Naive thymus-derived CD8-positive, alpha-beta T cell (primary cell): ENCODE measurements around the gene NEDD4L. TPM values are rescaled to one million over a fixed set of nuclear protein-coding genes. Genes with fewer than 3 reads are reported as not detected.
A peak's percentile ranks its signal among the peaks of the same experiment; 100 is the strongest.

Source experiments
- ATAC-seq, 2 donors: fragments of 150-1000 bp; cut with Tn5 transposase in 1 of 2; sonication (Bioruptor Pico), chemical (Tn5 transposase) in 1 of 2; 1 replicate in 1 of 2; 2 replicates in 1 of 2; pipeline ENCODE4 v1.10.0; 2021; ENCODE audit warnings: mild to moderate bottlenecking in 2 of 2, moderate library complexity in 2 of 2
- POLR2A ChIA-PET: fragments of 350-600 bp; sonication (Branson Sonifier 250); formaldehyde crosslinking; loops from one replicate; lab custom pipeline; 2021; ENCODE audit warnings: antibody characterized with exemption; lab: Charles Lee
- DNase-seq, 10 donors: peaks; one replicate each; pipeline versions ENCODE4 v3.0.0 to v3.0.0-alpha.2; 2020 to 2022
- H3K27ac Mint-ChIP-seq, 10 donors: one replicate each; pipeline ENCODE4 v1.8.0; 2020 to 2022; ENCODE audit warnings: mild to moderate bottlenecking in 10 of 10, mixed read lengths in 10 of 10, moderate library complexity in 4 of 10, inconsistent platforms in 1 of 10
- H3K27me3 Mint-ChIP-seq, 5 donors: one replicate each; pipeline ENCODE4 v1.8.0; 2021 to 2022; ENCODE audit warnings: mixed read lengths in 5 of 5
- H3K36me3 Mint-ChIP-seq, 3 donors: one replicate each; pipeline ENCODE4 v1.8.0; 2020 to 2022; ENCODE audit warnings: mixed read lengths in 3 of 3, mild to moderate bottlenecking in 2 of 3, inconsistent platforms in 1 of 3
- H3K4me1 Mint-ChIP-seq, 4 donors: one replicate each; pipeline ENCODE4 v1.8.0; 2021 to 2022; ENCODE audit warnings: mixed read lengths in 4 of 4
- H3K4me3 Mint-ChIP-seq, 10 donors: one replicate each; pipeline ENCODE4 v1.8.0; 2020 to 2022; ENCODE audit warnings: mild to moderate bottlenecking in 10 of 10, mixed read lengths in 10 of 10, moderate library complexity in 6 of 10, inconsistent platforms in 1 of 10
- H3K9me3 Mint-ChIP-seq, 9 donors: one replicate each; pipeline ENCODE4 v1.8.0; 2020 to 2022; ENCODE audit warnings: mixed read lengths in 9 of 9, mild to moderate bottlenecking in 3 of 9, inconsistent platforms in 1 of 9, moderate library complexity in 1 of 9
- polyA plus RNA-seq, 3 donors: library from polyadenylated mRNA; unstranded; fragments of 300-500 nt; fragmentation: Illumina TruSeq; gene quantifications; one replicate each; pipeline ENCODE4 v1.2.3, GENCODE V29; 2021
- total RNA-seq, 8 experiments: library from RNA in 2 of 8; stranded (reverse) in 2 of 8; gene quantifications; one replicate each; pipeline ENCODE4 v1.2.3 and lab custom pipeline; 2021 to 2026

Gene NEDD4L
- total and polyA plus RNA-seq, 5 experiments from 2014 or later = 1.5 to 6.5 (median 3.5) TPM

- H3K27me3 Mint-ChIP-seq = peaks cover 0 to 3% (median 0%) of the 10 kb centered on the region in 5 donors
- H3K36me3 Mint-ChIP-seq = no peaks in the 10 kb centered on the region
- H3K4me3 Mint-ChIP-seq = no peak overlapping the region
- H3K27ac Mint-ChIP-seq = peak overlapping the region in 2 of 10 donors; percentile 50 to 56
- POLR2A ChIA-PET = no interaction called here
- peaks cover 4 to 12% (median 4%) of the 10 kb centered on the region in 4 donors for H3K4me1 Mint-ChIP-seq
- ATAC-seq (no peak), DNase-seq (no peak)
- no peaks in the 10 kb centered on the region for H3K9me3 Mint-ChIP-seq
Observed at GRCh38 chr18:58125183-58125582, 81.2 kb downstream of the NEDD4L start.

GRCh38 chr18:58125756-58126155 lies 81.7 kb downstream of the NEDD4L start:
- H3K27me3 Mint-ChIP-seq = peaks cover 0 to 3% (median 0%) of the 10 kb centered on the region in 5 donors
- H3K4me1 Mint-ChIP-seq = peaks cover 4 to 12% (median 4%) of the 10 kb centered on the region in 4 donors
- no peak overlapping the region for H3K27ac Mint-ChIP-seq
- no peaks in the 10 kb centered on the region for H3K9me3 Mint-ChIP-seq
- no peak for ATAC-seq
- no peak overlapping the region for H3K4me3 Mint-ChIP-seq
- POLR2A ChIA-PET = no interaction called here
- H3K36me3 Mint-ChIP-seq = no peaks in the 10 kb centered on the region
- no peak for DNase-seq

GRCh38 chr18:58128381-58129374 lies 84.7 kb downstream of the NEDD4L start:
- Mint-ChIP-seq H3K9me3 (no peaks in the 10 kb centered on the region), H3K36me3 (no peaks in the 10 kb centered on the region), H3K4me3 (no peak overlapping the region), H3K27me3 (peaks cover 0 to 3% (median 0%) of the 10 kb centered on the region in 5 donors), H3K27ac (no peak overlapping the region), H3K4me1 (peaks cover 4 to 12% (median 4%) of the 10 kb centered on the region in 4 donors)
- POLR2A ChIA-PET = no interaction called here
- ATAC-seq (no peak), DNase-seq (no peak)

GRCh38 chr18:58132595-58133261 lies 88.7 kb downstream of the NEDD4L start:
- Mint-ChIP-seq H3K36me3 (no peaks in the 10 kb centered on the region), H3K9me3 (no peaks in the 10 kb centered on the region), H3K4me1 (peaks cover 7 to 15% (median 12%) of the 10 kb centered on the region in 4 donors), H3K27ac (no peak overlapping the region), H3K27me3 (peaks cover 6 to 12% (median 8%) of the 10 kb centered on the region in 5 donors), H3K4me3 (no peak overlapping the region)
- no peak for ATAC-seq
- no peak for DNase-seq
- POLR2A ChIA-PET = interaction anchor here (1.1 kb wide), 1 partner anchor 10 kb away, joined by 4 read pairs; no protein-coding TSS in a partner anchor

GRCh38 chr18:58135183-58135641 lies 91.2 kb downstream of the NEDD4L start:
- peak; percentile 25 to 73 for ATAC-seq
- H3K4me3 Mint-ChIP-seq = peak overlapping the region in 4 of 10 donors; percentile 26 to 52 (median 38)
- DNase-seq = peak in 3 of 10 donors; percentile 8 to 20 (median 11)
- H3K27me3 Mint-ChIP-seq = peaks cover 6 to 18% (median 15%) of the 10 kb centered on the region in 5 donors
- H3K9me3 Mint-ChIP-seq = no peaks in the 10 kb centered on the region
- POLR2A ChIA-PET = interaction anchor here (0.6 kb wide), 1 partner anchor 1192 kb away, joined by 3 read pairs; no protein-coding TSS in a partner anchor
- H3K27ac Mint-ChIP-seq = no peak overlapping the region
- H3K36me3 Mint-ChIP-seq = no peaks in the 10 kb centered on the region
- peaks cover 11 to 23% (median 19%) of the 10 kb centered on the region in 4 donors for H3K4me1 Mint-ChIP-seq

GRCh38 chr18:58135701-58136331 lies 91.8 kb downstream of the NEDD4L start:
- Mint-ChIP-seq H3K36me3 (no peaks in the 10 kb centered on the region), H3K9me3 (no peaks in the 10 kb centered on the region), H3K4me1 (peaks cover 11 to 23% (median 19%) of the 10 kb centered on the region in 4 donors), H3K27me3 (peaks cover 6 to 18% (median 15%) of the 10 kb centered on the region in 5 donors), H3K4me3 (peak overlapping the region in 8 of 10 donors; percentile 6 to 52 (median 32)), H3K27ac (no peak overlapping the region)
- DNase-seq (peak; percentile 18 to 66 (median 37)), ATAC-seq (peak; percentile 61 to 81)
- POLR2A ChIA-PET = interaction anchor here (0.6 kb wide), 1 partner anchor 1193 kb away, joined by 3 read pairs; no protein-coding TSS in a partner anchor

GRCh38 chr18:58136879-58137278 lies 92.9 kb downstream of the NEDD4L start:
- Mint-ChIP-seq H3K27ac (peak overlapping the region in 1 of 10 donors; percentile 3), H3K4me1 (peaks cover 11 to 23% (median 19%) of the 10 kb centered on the region in 4 donors), H3K4me3 (no peak overlapping the region), H3K36me3 (no peaks in the 10 kb centered on the region), H3K27me3 (peaks cover 6 to 18% (median 15%) of the 10 kb centered on the region in 5 donors), H3K9me3 (no peaks in the 10 kb centered on the region)
- DNase-seq (no peak), ATAC-seq (no peak)
- POLR2A ChIA-PET = no interaction called here

- Mint-ChIP-seq H3K4me3 (peak overlapping the region in 1 of 10 donors; percentile 10), H3K9me3 (peaks cover 0 to 5% (median 0%) of the 10 kb centered on the region in 9 donors), H3K27me3 (peaks cover 4 to 18% (median 15%) of the 10 kb centered on the region in 5 donors), H3K36me3 (no peaks in the 10 kb centered on the region), H3K27ac (peak overlapping the region in 1 of 10 donors; percentile 60), H3K4me1 (peaks cover 11 to 22% (median 19%) of the 10 kb centered on the region in 4 donors)
- peak in 1 of 2 donors; percentile 57 for ATAC-seq
- no peak for DNase-seq
- POLR2A ChIA-PET = no interaction called here
Observed at GRCh38 chr18:58139459-58140386, 95.7 kb downstream of the NEDD4L start.

- Mint-ChIP-seq H3K27ac (peak overlapping the region in 1 of 10 donors; percentile 11), H3K9me3 (peaks cover 0 to 5% (median 0%) of the 10 kb centered on the region in 9 donors), H3K4me3 (no peak overlapping the region), H3K36me3 (no peaks in the 10 kb centered on the region), H3K27me3 (peaks cover 0 to 15% (median 13%) of the 10 kb centered on the region in 5 donors), H3K4me1 (peaks cover 6 to 13% (median 11%) of the 10 kb centered on the region in 4 donors)
- DNase-seq (no peak), ATAC-seq (no peak)
- POLR2A ChIA-PET = no interaction called here
Observed at GRCh38 chr18:58140387-58141325, 96.6 kb downstream of the NEDD4L start.

- DNase-seq (no peak), ATAC-seq (no peak)
- POLR2A ChIA-PET = no interaction called here
- peaks cover 0 to 11% (median 2%) of the 10 kb centered on the region in 5 donors for H3K27me3 Mint-ChIP-seq
- no peak overlapping the region for H3K4me3 Mint-ChIP-seq
- peak overlapping the region in 1 of 10 donors; percentile 26 for H3K27ac Mint-ChIP-seq
- no peaks in the 10 kb centered on the region for H3K36me3 Mint-ChIP-seq
- H3K4me1 Mint-ChIP-seq = peaks cover 4 to 9% (median 7%) of the 10 kb centered on the region in 4 donors
- peaks cover 0 to 5% (median 0%) of the 10 kb centered on the region in 9 donors for H3K9me3 Mint-ChIP-seq
Observed at GRCh38 chr18:58143386-58143785, 99.4 kb downstream of the NEDD4L start.
